NT2/D1 (cell line): ENCODE results near the gene TRIM31.

Source experiments
- DNase-seq: peaks from one replicate; pipeline ENCODE4 v3.0.0-alpha.2; 2011; ENCODE audit warnings: low read depth, low spot score
- H3K27me3 ChIP-seq: 2 replicates; pipeline ENCODE4 v1.6.0; 2011; ENCODE audit warnings: mild to moderate bottlenecking; ENCODE audit not compliant: insufficient read length, insufficient read depth
- H3K36me3 ChIP-seq: 2 replicates; pipeline ENCODE4 v1.6.1; 2011; ENCODE audit warnings: mild to moderate bottlenecking, low read length, mixed read lengths; ENCODE audit not compliant: insufficient read depth, insufficient read length
- H3K4me1 ChIP-seq: 2 replicates; pipeline ENCODE4 v1.5.1; 2011; ENCODE audit not compliant: insufficient read depth, insufficient read length
- H3K4me3 ChIP-seq: 2 replicates; pipeline ENCODE4 v1.5.1; 2011; ENCODE audit warnings: low read depth; ENCODE audit not compliant: insufficient read length
- H3K9ac ChIP-seq: 2 replicates; pipeline ENCODE4 v1.6.0; 2011; ENCODE audit warnings: low read depth; ENCODE audit not compliant: insufficient read length
- H3K9me3 ChIP-seq: 2 replicates; pipeline ENCODE4 v1.5.1; 2011; ENCODE audit warnings: mild to moderate bottlenecking, low read length; ENCODE audit not compliant: insufficient read depth
- SUZ12 ChIP-seq: IDR thresholded peaks from 2 replicates; pipeline ENCODE4 v1.6.1; 2011; ENCODE audit not compliant: insufficient read length, insufficient read depth; ENCODE audit errors: extremely low read depth
- YY1 ChIP-seq: IDR thresholded peaks from 2 replicates; pipeline ENCODE4 v1.6.1; 2011; ENCODE audit not compliant: insufficient read length, insufficient read depth
- ZNF274 ChIP-seq: IDR thresholded peaks from 2 replicates; pipeline ENCODE4 v1.6.1; 2011; ENCODE audit warnings: mild to moderate bottlenecking, low read depth, low read length

Gene TRIM31

DNA sequence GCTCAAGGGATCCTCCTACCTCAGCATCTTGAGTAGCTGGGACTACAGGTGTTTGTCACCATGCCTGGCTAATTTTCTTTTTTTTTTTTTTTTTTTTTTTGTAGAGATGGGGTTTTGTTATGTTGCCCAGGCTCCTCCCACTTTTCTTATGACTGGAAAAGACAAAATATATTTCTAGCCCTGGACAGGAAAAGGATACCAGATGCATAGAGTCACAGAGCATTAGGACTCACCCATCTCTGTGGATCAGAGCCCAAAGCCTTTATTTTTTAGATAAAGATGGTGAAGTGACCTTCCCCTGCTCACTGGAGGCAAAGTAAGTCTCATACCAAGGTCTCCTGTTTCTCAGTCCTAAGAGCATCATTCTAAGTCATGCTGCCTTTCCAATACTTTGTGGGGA is 44.7 kb upstream of the TRIM31 start:
- no peak overlapping the region for H3K9ac ChIP-seq
- no peaks in the 10 kb centered on the region for H3K36me3 ChIP-seq
- no peak for DNase-seq
- H3K27me3 ChIP-seq = no peaks in the 10 kb centered on the region
- no peak for TF ChIP-seq YY1
- TF ChIP-seq ZNF274 = no peak
- no peak for TF ChIP-seq SUZ12
- H3K4me3 ChIP-seq = no peak overlapping the region
- no peaks in the 10 kb centered on the region for H3K4me1 ChIP-seq
- H3K9me3 ChIP-seq = no peaks in the 10 kb centered on the region

DNA sequence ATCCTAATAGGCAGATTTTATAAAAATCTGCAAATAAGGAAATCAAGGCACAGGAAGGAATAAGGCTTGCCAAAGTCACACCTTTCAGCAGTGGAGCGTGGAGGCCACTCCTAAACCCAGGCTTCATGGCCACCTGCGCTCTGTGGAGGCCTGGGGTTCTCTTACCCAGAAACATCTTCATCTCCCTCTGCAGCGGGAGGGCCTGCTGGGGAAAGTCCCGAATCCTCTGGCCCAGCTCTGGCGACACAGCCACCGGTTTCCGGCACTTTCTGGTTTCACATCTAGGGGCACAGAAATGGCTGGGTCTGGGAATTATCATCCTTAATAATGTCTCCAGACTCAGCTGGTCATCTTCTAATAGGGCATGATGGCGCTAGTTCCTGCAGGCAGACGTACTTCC is 43.9 kb upstream of the TRIM31 start:
- H3K4me1 ChIP-seq = no peaks in the 10 kb centered on the region
- no peaks in the 10 kb centered on the region for H3K9me3 ChIP-seq
- no peak overlapping the region for H3K9ac ChIP-seq
- no peaks in the 10 kb centered on the region for H3K36me3 ChIP-seq
- no peak for DNase-seq
- TF ChIP-seq YY1 = no peak
- TF ChIP-seq SUZ12 = no peak
- TF ChIP-seq ZNF274 = no peak
- H3K27me3 ChIP-seq = no peaks in the 10 kb centered on the region
- no peak overlapping the region for H3K4me3 ChIP-seq

DNA sequence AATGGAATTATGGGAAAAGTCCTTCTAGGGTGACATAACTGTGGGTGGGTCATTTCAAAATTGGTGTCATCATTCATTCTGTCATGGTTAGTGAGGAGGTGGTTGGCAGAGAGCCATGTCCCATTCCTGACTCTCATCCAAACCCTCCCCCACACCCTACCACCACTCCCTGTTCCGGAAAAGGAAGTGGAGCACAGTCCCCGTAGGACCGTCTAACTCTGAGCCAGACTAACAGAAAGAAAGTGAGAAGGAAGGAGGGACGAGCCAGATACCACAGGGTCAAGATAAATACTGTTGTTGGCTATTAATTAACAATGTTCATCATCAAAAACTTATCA is 43.3 kb upstream of the TRIM31 start:
- no peak for DNase-seq
- H3K9me3 ChIP-seq = no peaks in the 10 kb centered on the region
- no peak overlapping the region for H3K4me3 ChIP-seq
- H3K36me3 ChIP-seq = no peaks in the 10 kb centered on the region
- H3K9ac ChIP-seq = no peak overlapping the region
- TF ChIP-seq SUZ12 = no peak
- H3K27me3 ChIP-seq = no peaks in the 10 kb centered on the region
- no peaks in the 10 kb centered on the region for H3K4me1 ChIP-seq

DNA sequence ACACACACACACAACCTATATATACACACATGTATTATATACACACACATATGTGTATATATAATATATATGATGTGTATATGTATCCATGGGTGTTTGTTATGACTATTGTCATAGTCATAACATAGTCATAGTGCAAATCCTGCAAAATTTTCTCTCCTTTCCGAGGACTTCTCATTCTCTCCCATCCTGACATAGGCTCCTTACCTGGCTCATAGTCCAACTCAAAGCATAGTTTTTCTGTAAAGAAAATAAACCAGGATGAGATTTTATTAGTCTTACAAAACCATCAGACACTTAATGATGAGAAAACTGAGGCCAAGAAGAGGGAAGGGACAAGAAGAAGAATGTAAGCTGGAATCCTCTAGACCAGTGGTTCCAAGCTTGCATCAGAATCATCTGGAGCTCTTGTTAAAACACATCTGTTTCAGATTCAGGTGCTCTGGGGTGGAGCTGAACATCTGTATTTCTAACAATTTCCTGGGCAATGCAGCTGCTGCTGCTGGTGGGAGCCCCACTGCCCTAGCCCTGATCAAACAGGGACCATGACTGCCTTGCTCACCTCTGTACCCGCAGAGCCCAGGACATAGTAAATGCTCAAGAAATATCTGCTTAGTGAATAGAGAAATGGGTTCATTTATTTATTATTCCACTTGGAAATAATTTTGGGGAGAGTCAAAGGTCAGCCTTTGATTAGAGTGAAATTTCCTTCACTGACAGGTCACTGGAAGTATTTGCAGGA is 42.8 kb upstream of the TRIM31 start:
- no peak overlapping the region for H3K9ac ChIP-seq
- H3K36me3 ChIP-seq = no peaks in the 10 kb centered on the region
- H3K9me3 ChIP-seq = no peaks in the 10 kb centered on the region
- no peaks in the 10 kb centered on the region for H3K4me1 ChIP-seq
- TF ChIP-seq ZNF274 (no peak), YY1 (no peak), SUZ12 (no peak)
- no peak for DNase-seq
- H3K4me3 ChIP-seq = no peak overlapping the region
- H3K27me3 ChIP-seq = no peaks in the 10 kb centered on the region

DNA sequence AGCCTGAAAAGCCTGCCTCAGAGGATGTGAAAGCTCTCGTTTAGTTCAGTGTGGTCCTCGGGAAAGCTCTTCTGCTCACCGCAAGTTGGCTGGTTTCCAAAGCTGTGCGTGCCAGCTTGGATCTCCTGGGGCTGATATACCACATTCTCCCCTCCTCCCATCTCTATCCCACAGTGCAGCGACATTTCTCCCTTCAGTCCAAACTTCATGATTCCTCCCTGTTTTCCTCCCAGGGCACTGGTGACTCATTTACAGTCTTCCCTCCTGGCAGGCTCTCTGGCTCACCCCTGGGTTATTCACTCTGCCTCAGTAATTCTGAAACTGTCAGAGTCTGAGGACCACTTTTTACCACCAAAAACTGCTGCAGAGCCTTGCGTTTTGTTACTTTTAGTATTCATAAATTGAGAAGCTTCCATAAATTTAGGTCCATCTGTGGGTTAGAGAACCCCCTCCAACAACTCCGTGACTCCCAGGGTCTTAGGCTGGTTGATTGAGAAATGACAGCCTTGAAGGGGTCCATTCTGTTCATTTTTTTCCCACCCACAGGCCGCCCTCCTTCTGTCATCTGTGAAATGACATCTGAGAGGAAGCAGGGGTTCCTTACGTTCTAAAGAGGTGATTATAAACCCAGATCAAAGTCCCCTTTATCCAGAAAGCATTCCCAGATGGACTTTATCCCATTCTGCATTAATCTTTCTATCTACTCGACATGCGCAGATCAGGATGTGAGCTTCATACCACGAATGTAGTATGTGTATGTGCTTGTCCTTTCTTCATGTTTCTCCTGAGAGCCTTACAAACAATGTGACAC is 42.0 kb upstream of the TRIM31 start:
- no peak overlapping the region for H3K9ac ChIP-seq
- H3K9me3 ChIP-seq = no peaks in the 10 kb centered on the region
- H3K4me3 ChIP-seq = no peak overlapping the region
- no peaks in the 10 kb centered on the region for H3K36me3 ChIP-seq
- no peak for DNase-seq
- H3K27me3 ChIP-seq = no peaks in the 10 kb centered on the region
- no peak for TF ChIP-seq ZNF274
- TF ChIP-seq YY1 = no peak
- no peak for TF ChIP-seq SUZ12
- H3K4me1 ChIP-seq = no peaks in the 10 kb centered on the region

DNA sequence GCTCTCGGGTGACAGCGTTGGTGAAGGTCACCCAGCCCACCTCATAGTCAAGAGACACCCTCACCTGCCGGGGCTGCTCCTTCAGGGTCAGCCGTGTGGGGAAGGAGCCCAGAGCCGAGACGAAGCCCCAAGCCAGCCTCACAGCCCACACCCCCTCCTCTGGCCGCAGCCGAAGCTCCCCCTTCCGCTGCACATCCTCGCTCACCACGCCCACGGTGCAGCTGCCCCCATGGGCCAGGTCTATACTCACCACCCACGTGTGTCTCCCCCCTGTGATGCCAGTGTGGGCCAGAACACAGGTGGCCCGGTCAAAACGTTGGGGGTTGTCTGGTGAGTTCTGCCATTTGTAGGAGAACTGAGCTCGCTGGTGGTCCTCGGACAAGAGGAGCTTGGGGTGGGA is 41.2 kb upstream of the TRIM31 start:
- Histone ChIP-seq H3K9ac (no peak overlapping the region), H3K4me3 (no peak overlapping the region), H3K4me1 (no peaks in the 10 kb centered on the region), H3K9me3 (no peaks in the 10 kb centered on the region), H3K27me3 (no peaks in the 10 kb centered on the region), H3K36me3 (no peaks in the 10 kb centered on the region)
- DNase-seq = no peak
- TF ChIP-seq SUZ12 = no peak
- no peak for TF ChIP-seq YY1
- no peak for TF ChIP-seq ZNF274

DNA sequence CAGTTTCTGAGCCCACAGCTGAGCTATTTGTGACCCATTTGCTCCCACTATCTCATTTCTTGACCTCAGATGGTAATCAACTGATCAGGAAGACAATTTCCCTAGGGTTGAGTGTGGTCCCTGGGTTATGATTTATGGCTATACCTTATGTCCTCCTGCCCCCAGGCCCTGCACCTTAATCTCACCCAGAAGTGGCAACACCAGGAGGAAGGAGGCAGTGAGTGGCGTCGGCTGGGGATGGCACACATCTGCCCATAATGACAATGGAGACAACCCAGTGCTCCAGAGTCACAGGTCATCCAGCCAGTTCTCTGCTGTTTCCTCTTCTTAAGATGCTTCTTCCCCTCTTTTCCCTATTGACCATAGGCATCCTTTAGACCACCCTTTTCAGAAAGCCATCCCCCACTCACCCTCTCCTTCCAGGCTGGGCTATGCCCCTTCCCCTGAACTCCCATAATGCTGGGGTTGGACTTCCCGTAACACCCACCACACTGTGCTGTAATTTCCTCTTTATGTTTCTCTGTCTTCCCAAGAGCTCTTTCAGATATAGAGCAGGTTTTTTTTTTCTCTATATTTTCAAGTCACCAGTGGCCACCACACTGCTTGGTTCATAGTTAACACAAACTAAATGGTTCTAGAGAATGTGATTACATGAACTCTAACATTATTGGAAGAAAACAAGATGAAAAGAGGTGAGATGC is 40.2 kb upstream of the TRIM31 start:
- Histone ChIP-seq H3K4me1 (no peaks in the 10 kb centered on the region), H3K36me3 (no peaks in the 10 kb centered on the region), H3K27me3 (no peaks in the 10 kb centered on the region), H3K4me3 (no peak overlapping the region), H3K9me3 (no peaks in the 10 kb centered on the region), H3K9ac (no peak overlapping the region)
- DNase-seq = no peak
- TF ChIP-seq SUZ12 (no peak), YY1 (no peak), ZNF274 (no peak)
